Adipocyte (in vitro differentiated cells): ENCODE measurements around the gene MBP.

Experiments used
- DNase-seq: peaks from one replicate; pipeline ENCODE4 v3.0.0-alpha.2; 2015; ENCODE audit warnings: low read depth
- H3K27me3 ChIP-seq: replicated peaks from 2 replicates; pipeline ENCODE4 v1.7.0; 2013; ENCODE audit warnings: mild to moderate bottlenecking, low read length, moderate library complexity; ENCODE audit not compliant: control insufficient read depth, insufficient read depth
- H3K36me3 ChIP-seq: 2 replicates; pipeline ENCODE4 v1.7.0; 2013; ENCODE audit warnings: low read length, mild to moderate bottlenecking, moderate library complexity; ENCODE audit not compliant: control insufficient read depth, insufficient read depth, severe bottlenecking
- H3K4me1 ChIP-seq: 2 replicates; pipeline ENCODE4 v1.7.0; 2013; ENCODE audit warnings: mild to moderate bottlenecking, low read length, moderate library complexity; ENCODE audit not compliant: control insufficient read depth, insufficient read depth
- H3K4me3 ChIP-seq: 2 replicates; pipeline ENCODE4 v1.7.0; 2013; ENCODE audit warnings: mild to moderate bottlenecking, low read length, moderate library complexity
- H3K9ac ChIP-seq: 2 replicates; pipeline ENCODE4 v1.7.0; 2013; ENCODE audit warnings: mild to moderate bottlenecking, low read length, moderate library complexity
- H3K9me3 ChIP-seq: 2 replicates; pipeline ENCODE4 v1.7.0; 2013; ENCODE audit warnings: mild to moderate bottlenecking, low read length, moderate library complexity; ENCODE audit not compliant: control insufficient read depth

The MBP gene

GRCh38 chr18:77066689-77067088 is 65.9 kb downstream of the MBP start:
- no peak for DNase-seq
- H3K27me3 ChIP-seq = no peaks in the 10 kb centered on the region
- no peak overlapping the region for H3K9ac ChIP-seq
- H3K4me1 ChIP-seq = peaks cover 56% of the 10 kb centered on the region
- H3K4me3 ChIP-seq = no peak overlapping the region
- H3K36me3 ChIP-seq = peaks cover 10% of the 10 kb centered on the region
- no peaks in the 10 kb centered on the region for H3K9me3 ChIP-seq

- DNase-seq = no peak
- Histone ChIP-seq H3K4me1 (peaks cover 50% of the 10 kb centered on the region), H3K36me3 (peaks cover 10% of the 10 kb centered on the region), H3K9ac (peak overlapping the region; percentile 32), H3K4me3 (no peak overlapping the region), H3K9me3 (no peaks in the 10 kb centered on the region), H3K27me3 (no peaks in the 10 kb centered on the region)
Measured at GRCh38 chr18:77066101-77066500, 66.5 kb downstream of the MBP start.

- Histone ChIP-seq H3K9me3 (no peaks in the 10 kb centered on the region), H3K27me3 (no peaks in the 10 kb centered on the region), H3K9ac (peak overlapping the region; percentile 32), H3K4me1 (peaks cover 49% of the 10 kb centered on the region), H3K4me3 (peak overlapping the region; percentile 36), H3K36me3 (peaks cover 10% of the 10 kb centered on the region)
- peak; percentile 94 for DNase-seq
Measured at GRCh38 chr18:77065221-77065981, 67.2 kb downstream of the MBP start.

GRCh38 chr18:77063260-77063659 is 69.3 kb downstream of the MBP start:
- peaks cover 45% of the 10 kb centered on the region for H3K4me1 ChIP-seq
- H3K9ac ChIP-seq = no peak overlapping the region
- no peak overlapping the region for H3K4me3 ChIP-seq
- H3K36me3 ChIP-seq = peaks cover 10% of the 10 kb centered on the region
- H3K9me3 ChIP-seq = no peaks in the 10 kb centered on the region
- DNase-seq = no peak
- no peaks in the 10 kb centered on the region for H3K27me3 ChIP-seq

GRCh38 chr18:77062518-77063003 is 70.0 kb downstream of the MBP start:
- H3K9ac ChIP-seq = no peak overlapping the region
- H3K4me1 ChIP-seq = peaks cover 40% of the 10 kb centered on the region
- DNase-seq = no peak
- no peaks in the 10 kb centered on the region for H3K27me3 ChIP-seq
- peaks cover 10% of the 10 kb centered on the region for H3K36me3 ChIP-seq
- no peaks in the 10 kb centered on the region for H3K9me3 ChIP-seq
- no peak overlapping the region for H3K4me3 ChIP-seq

- no peak overlapping the region for H3K9ac ChIP-seq
- H3K27me3 ChIP-seq = no peaks in the 10 kb centered on the region
- no peak overlapping the region for H3K4me3 ChIP-seq
- no peaks in the 10 kb centered on the region for H3K9me3 ChIP-seq
- peaks cover 40% of the 10 kb centered on the region for H3K4me1 ChIP-seq
- peaks cover 10% of the 10 kb centered on the region for H3K36me3 ChIP-seq
- DNase-seq = no peak
Measured at GRCh38 chr18:77061946-77062517, 70.6 kb downstream of the MBP start.

GRCh38 chr18:77061281-77061945 is 71.2 kb downstream of the MBP start:
- peaks cover 40% of the 10 kb centered on the region for H3K4me1 ChIP-seq

GRCh38 chr18:77060151-77060550 is 72.4 kb downstream of the MBP start:
- DNase-seq = no peak
- no peak overlapping the region for H3K9ac ChIP-seq
- H3K27me3 ChIP-seq = no peaks in the 10 kb centered on the region
- no peak overlapping the region for H3K4me3 ChIP-seq
- peaks cover 43% of the 10 kb centered on the region for H3K4me1 ChIP-seq
- no peaks in the 10 kb centered on the region for H3K9me3 ChIP-seq
- H3K36me3 ChIP-seq = peaks cover 10% of the 10 kb centered on the region

More at GRCh38 chr18:77061281-77061945, 71.2 kb downstream of the MBP start:
- no peak for DNase-seq
- Histone ChIP-seq H3K4me3 (no peak overlapping the region), H3K9ac (no peak overlapping the region), H3K36me3 (peaks cover 10% of the 10 kb centered on the region), H3K27me3 (no peaks in the 10 kb centered on the region), H3K9me3 (no peaks in the 10 kb centered on the region)

- Histone ChIP-seq H3K9me3 (no peaks in the 10 kb centered on the region), H3K4me1 (peaks cover 42% of the 10 kb centered on the region), H3K9ac (no peak overlapping the region), H3K36me3 (peaks cover 10% of the 10 kb centered on the region), H3K27me3 (no peaks in the 10 kb centered on the region), H3K4me3 (no peak overlapping the region)
- peak; percentile 72 for DNase-seq
Measured at GRCh38 chr18:77059294-77059916, 73.2 kb downstream of the MBP start.

GRCh38 chr18:77058290-77058835 is 74.2 kb downstream of the MBP start:
- Histone ChIP-seq H3K9ac (peak overlapping the region; percentile 55), H3K9me3 (no peaks in the 10 kb centered on the region), H3K4me1 (peaks cover 43% of the 10 kb centered on the region), H3K27me3 (no peaks in the 10 kb centered on the region), H3K4me3 (peak overlapping the region; percentile 30), H3K36me3 (peaks cover 10% of the 10 kb centered on the region)
- DNase-seq = no peak

GRCh38 chr18:77057006-77057395 is 75.6 kb downstream of the MBP start:
- no peaks in the 10 kb centered on the region for H3K27me3 ChIP-seq
- peaks cover 43% of the 10 kb centered on the region for H3K4me1 ChIP-seq
- H3K9me3 ChIP-seq = no peaks in the 10 kb centered on the region
- H3K4me3 ChIP-seq = peak overlapping the region; percentile 55
- H3K9ac ChIP-seq = peak overlapping the region; percentile 44
- H3K36me3 ChIP-seq = peaks cover 2% of the 10 kb centered on the region
- no peak for DNase-seq
